ENCODE measurements around the gene RARRES1.

- no peak for TF ChIP-seq POLR2AphosphoS5 (IDR thresholded peaks at IDR 0.05; ENCODE audit: low read depth, low read length)
- TF ChIP-seq, protein P1, sequence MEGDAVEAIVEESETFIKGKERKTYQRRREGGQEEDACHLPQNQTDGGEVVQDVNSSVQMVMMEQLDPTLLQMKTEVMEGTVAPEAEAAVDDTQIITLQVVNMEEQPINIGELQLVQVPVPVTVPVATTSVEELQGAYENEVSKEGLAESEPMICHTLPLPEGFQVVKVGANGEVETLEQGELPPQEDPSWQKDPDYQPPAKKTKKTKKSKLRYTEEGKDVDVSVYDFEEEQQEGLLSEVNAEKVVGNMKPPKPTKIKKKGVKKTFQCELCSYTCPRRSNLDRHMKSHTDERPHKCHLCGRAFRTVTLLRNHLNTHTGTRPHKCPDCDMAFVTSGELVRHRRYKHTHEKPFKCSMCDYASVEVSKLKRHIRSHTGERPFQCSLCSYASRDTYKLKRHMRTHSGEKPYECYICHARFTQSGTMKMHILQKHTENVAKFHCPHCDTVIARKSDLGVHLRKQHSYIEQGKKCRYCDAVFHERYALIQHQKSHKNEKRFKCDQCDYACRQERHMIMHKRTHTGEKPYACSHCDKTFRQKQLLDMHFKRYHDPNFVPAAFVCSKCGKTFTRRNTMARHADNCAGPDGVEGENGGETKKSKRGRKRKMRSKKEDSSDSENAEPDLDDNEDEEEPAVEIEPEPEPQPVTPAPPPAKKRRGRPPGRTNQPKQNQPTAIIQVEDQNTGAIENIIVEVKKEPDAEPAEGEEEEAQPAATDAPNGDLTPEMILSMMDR (IDR thresholded peaks at IDR 0.05), result no peak
- TF ChIP-seq, protein P2, sequence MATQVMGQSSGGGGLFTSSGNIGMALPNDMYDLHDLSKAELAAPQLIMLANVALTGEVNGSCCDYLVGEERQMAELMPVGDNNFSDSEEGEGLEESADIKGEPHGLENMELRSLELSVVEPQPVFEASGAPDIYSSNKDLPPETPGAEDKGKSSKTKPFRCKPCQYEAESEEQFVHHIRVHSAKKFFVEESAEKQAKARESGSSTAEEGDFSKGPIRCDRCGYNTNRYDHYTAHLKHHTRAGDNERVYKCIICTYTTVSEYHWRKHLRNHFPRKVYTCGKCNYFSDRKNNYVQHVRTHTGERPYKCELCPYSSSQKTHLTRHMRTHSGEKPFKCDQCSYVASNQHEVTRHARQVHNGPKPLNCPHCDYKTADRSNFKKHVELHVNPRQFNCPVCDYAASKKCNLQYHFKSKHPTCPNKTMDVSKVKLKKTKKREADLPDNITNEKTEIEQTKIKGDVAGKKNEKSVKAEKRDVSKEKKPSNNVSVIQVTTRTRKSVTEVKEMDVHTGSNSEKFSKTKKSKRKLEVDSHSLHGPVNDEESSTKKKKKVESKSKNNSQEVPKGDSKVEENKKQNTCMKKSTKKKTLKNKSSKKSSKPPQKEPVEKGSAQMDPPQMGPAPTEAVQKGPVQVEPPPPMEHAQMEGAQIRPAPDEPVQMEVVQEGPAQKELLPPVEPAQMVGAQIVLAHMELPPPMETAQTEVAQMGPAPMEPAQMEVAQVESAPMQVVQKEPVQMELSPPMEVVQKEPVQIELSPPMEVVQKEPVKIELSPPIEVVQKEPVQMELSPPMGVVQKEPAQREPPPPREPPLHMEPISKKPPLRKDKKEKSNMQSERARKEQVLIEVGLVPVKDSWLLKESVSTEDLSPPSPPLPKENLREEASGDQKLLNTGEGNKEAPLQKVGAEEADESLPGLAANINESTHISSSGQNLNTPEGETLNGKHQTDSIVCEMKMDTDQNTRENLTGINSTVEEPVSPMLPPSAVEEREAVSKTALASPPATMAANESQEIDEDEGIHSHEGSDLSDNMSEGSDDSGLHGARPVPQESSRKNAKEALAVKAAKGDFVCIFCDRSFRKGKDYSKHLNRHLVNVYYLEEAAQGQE (IDR thresholded peaks at IDR 0.05; ENCODE audit: insufficient read depth in 1 of 2, low read depth in 2 of 2, low read length in 1 of 2), result no peak
Observed at GRCh38 chr3:158685159-158685558, 47.1 kb downstream of the RARRES1 start.
